Uterus (tissue), 2 donors: ENCODE measurements around the gene TBC1D16.

Experiments used
- POLR2A ChIP-seq, 2 donors: fragments of 450-650 bp; IDR thresholded peaks; one replicate each; pipeline ENCODE4 v1.6.1; 2016; ENCODE audit warnings: antibody characterized with exemption in 2 of 2, mild to moderate bottlenecking in 1 of 2, moderate library complexity in 1 of 2
- TF ChIP-seq, protein P1 (sequence below), 4 experiments: fragments of 200-600 bp in 2 of 4; fragments of 450-650 bp in 2 of 4; sonication (generic) in 2 of 4; IDR thresholded peaks; one replicate each; pipeline ENCODE4 v1.5.1; 2016 to 2019; ENCODE audit warnings: antibody characterized with exemption in 4 of 4, mild to moderate bottlenecking in 2 of 4, moderate library complexity in 1 of 4

DNA sequence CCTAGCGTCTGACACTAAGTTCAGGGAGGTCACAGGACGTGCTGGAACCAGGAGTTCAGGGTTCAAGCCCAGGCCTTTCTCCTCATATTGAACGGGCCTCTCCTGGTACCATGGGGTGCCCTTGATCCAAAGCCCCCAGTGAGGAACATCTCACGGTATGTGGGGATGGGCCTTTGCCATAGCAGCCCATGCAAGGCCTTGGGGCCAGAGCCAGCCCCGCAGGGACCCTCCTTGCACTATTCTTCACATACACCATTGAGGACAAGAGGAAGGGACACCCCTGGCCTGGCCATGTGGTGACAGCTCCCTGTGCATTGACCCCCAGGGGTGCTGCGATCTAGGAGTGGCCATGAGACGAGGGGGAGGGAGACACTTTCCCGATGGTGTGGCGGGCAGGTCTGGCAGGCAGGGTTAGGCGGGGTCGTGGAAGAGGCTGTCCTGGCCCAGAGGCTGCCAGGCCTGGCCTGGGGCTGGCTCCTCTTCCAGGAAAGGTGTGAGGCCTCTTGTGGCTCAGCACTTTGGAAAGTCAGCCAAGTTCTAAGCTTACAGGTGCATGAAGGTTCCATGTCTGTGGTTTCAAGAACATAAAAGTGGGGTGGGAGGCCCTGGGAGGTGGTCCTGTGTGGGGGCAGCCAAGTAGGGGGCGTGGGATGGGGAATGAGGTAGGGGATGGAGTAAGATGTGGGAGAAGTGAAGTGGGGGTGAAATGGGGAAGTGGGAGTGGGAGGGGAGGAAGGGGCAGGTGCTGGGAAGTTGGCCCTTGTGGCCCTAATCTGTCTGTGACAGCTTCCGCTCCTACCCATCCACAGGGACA lies 107.8 kb downstream of the TBC1D16 start:
- TF ChIP-seq, protein P1, sequence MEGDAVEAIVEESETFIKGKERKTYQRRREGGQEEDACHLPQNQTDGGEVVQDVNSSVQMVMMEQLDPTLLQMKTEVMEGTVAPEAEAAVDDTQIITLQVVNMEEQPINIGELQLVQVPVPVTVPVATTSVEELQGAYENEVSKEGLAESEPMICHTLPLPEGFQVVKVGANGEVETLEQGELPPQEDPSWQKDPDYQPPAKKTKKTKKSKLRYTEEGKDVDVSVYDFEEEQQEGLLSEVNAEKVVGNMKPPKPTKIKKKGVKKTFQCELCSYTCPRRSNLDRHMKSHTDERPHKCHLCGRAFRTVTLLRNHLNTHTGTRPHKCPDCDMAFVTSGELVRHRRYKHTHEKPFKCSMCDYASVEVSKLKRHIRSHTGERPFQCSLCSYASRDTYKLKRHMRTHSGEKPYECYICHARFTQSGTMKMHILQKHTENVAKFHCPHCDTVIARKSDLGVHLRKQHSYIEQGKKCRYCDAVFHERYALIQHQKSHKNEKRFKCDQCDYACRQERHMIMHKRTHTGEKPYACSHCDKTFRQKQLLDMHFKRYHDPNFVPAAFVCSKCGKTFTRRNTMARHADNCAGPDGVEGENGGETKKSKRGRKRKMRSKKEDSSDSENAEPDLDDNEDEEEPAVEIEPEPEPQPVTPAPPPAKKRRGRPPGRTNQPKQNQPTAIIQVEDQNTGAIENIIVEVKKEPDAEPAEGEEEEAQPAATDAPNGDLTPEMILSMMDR (IDR thresholded peaks at IDR 0.05), result no peak
- TF ChIP-seq POLR2A (IDR thresholded peaks at IDR 0.05), result no peak
